H1 (cell line): ENCODE measurements around the gene EXD2. TPM values are rescaled to one million over a fixed set of nuclear protein-coding genes. Genes with fewer than 3 reads are reported as not detected.

Experiments
- CTCF ChIA-PET: fragments of 300-600 bp; sonication (Branson Sonifier 250); formaldehyde crosslinking; loops from one replicate; lab custom pipeline; 2021; ENCODE audit not compliant: partially characterized antibody; lab: Charles Lee
- POLR2A ChIA-PET: fragments of 300-600 bp; sonication (Branson Sonifier 250); formaldehyde crosslinking; loops from one replicate; lab custom pipeline; 2021; ENCODE audit warnings: inconsistent platforms; ENCODE audit not compliant: partially characterized antibody; lab: Charles Lee
- DNase-seq, 2 experiments: peaks; one replicate each; pipeline versions ENCODE4 v3.0.0 to v3.0.0-alpha.2; 2010 to 2022; ENCODE audit warnings: low spot score in 2 of 2, low read depth in 1 of 2, mixed read lengths in 1 of 2
- FAIRE-seq: peaks from 2 replicates; lab custom pipeline; 2011; peaks lifted over from hg19 to GRCh38; lab: Jason Lieb, UNC
- H2AFZ ChIP-seq: 2 replicates; pipeline ENCODE4 v1.8.1; 2012; ENCODE audit warnings: low read length, inconsistent platforms
- H2AK5ac ChIP-seq: 2 replicates; pipeline ENCODE4 v1.6.1; 2013; ENCODE audit warnings: low read depth, low read length
- H2BK120ac ChIP-seq: replicated peaks from 2 replicates; pipeline ENCODE3; 2013; ENCODE audit warnings: low read depth, low read length, inconsistent platforms
- H2BK12ac ChIP-seq: 2 replicates; pipeline ENCODE4 v1.6.1; 2013; ENCODE audit warnings: low read depth, low read length
- H2BK15ac ChIP-seq: 2 replicates; pipeline ENCODE4 v1.6.1; 2013; ENCODE audit warnings: low read length
- H2BK20ac ChIP-seq: 2 replicates; pipeline ENCODE4 v1.6.1; 2013; ENCODE audit warnings: low read length
- H2BK5ac ChIP-seq: 2 replicates; pipeline ENCODE4 v1.6.1; 2013; ENCODE audit warnings: low read depth, low read length
- H3K14ac ChIP-seq: 2 replicates; pipeline ENCODE4 v1.6.1; 2013; ENCODE audit warnings: inconsistent platforms; ENCODE audit not compliant: insufficient read length
- H3K18ac ChIP-seq: 2 replicates; pipeline ENCODE4 v1.6.1; 2013; ENCODE audit warnings: low read length; ENCODE audit errors: extremely low read depth
- H3K23ac ChIP-seq: 2 replicates; pipeline ENCODE4 v1.6.1; 2013; ENCODE audit warnings: inconsistent platforms; ENCODE audit not compliant: insufficient read length
- H3K23me2 ChIP-seq: 2 replicates; pipeline ENCODE4 v1.6.1; 2013; ENCODE audit warnings: low read depth, low read length
- H3K27ac ChIP-seq: 2 replicates; pipeline ENCODE4 v1.6.1; 2011; ENCODE audit warnings: low read depth, low read length, inconsistent platforms
- H3K27me3 ChIP-seq, 4 experiments: replicated peaks in 1 of 4; 1 replicate in 1 of 4; 2 replicates in 3 of 4; pipeline versions ENCODE4 v1.6.1 to v1.8.1; 2011 to 2013; ENCODE audit warnings: low read length in 3 of 4, mild to moderate bottlenecking in 3 of 4, inconsistent platforms in 2 of 4, mixed read lengths in 2 of 4, moderate library complexity in 1 of 4; ENCODE audit not compliant: control insufficient read depth in 3 of 4, insufficient read depth in 3 of 4; ENCODE audit errors: extremely low read depth in 1 of 4
- H3K36me3 ChIP-seq, 4 experiments: 2 replicates each; pipeline versions ENCODE4 v1.6.1 to v1.8.1; 2011 to 2013; ENCODE audit warnings: mild to moderate bottlenecking in 4 of 4, low read length in 3 of 4, moderate library complexity in 2 of 4, control low read depth in 1 of 4, inconsistent platforms in 1 of 4; ENCODE audit not compliant: insufficient read depth in 4 of 4, control insufficient read depth in 2 of 4
- H3K4ac ChIP-seq: replicated peaks from 2 replicates; pipeline ENCODE3; 2013; ENCODE audit warnings: low read length, low read depth, mixed read lengths, inconsistent platforms; ENCODE audit not compliant: insufficient read length
- H3K4me1 ChIP-seq, 4 experiments: replicated peaks in 1 of 4; 1 replicate in 1 of 4; 2 replicates in 3 of 4; pipeline versions ENCODE4 v1.6.1 to v1.8.1; 2011 to 2013; ENCODE audit warnings: low read length in 3 of 4, inconsistent platforms in 2 of 4, mixed read lengths in 1 of 4; ENCODE audit not compliant: insufficient read depth in 4 of 4, control insufficient read depth in 3 of 4
- H3K4me2 ChIP-seq, 2 experiments: 2 replicates each; pipeline versions ENCODE4 v1.6.1 to v1.8.1; 2011 to 2013; ENCODE audit warnings: low read depth in 2 of 2, low read length in 2 of 2, control low read depth in 1 of 2, inconsistent platforms in 1 of 2, mild to moderate bottlenecking in 1 of 2; ENCODE audit not compliant: insufficient read depth in 1 of 2
- H3K4me3 ChIP-seq, 4 experiments: fragments of 200-600, 300-600 bp in 1 of 4; sonication (generic), shearing (Covaris generic), sonication (Bioruptor Twin) in 1 of 4; 2 replicates each; pipeline versions ENCODE4 v1.5.1 to v1.8.1; 2011 to 2016; ENCODE audit warnings: low read length in 4 of 4, low read depth in 3 of 4, control low read depth in 2 of 4, inconsistent platforms in 2 of 4, mild to moderate bottlenecking in 2 of 4, mixed read lengths in 1 of 4, moderate library complexity in 1 of 4; ENCODE audit not compliant: insufficient read depth in 2 of 4; ENCODE audit errors: extremely low read depth in 1 of 4
- H3K56ac ChIP-seq: replicated peaks from 2 replicates; pipeline ENCODE3; 2013; ENCODE audit warnings: low read depth, mild to moderate bottlenecking, mixed read lengths, low read length, inconsistent platforms; ENCODE audit not compliant: insufficient read length
- H3K79me1 ChIP-seq: 2 replicates; pipeline ENCODE4 v1.6.1; 2013; ENCODE audit warnings: low read depth, low read length, control low read depth
- H3K79me2 ChIP-seq, 2 experiments: 2 replicates each; pipeline versions ENCODE4 v1.6.1 to v1.8.1; 2012 to 2013; ENCODE audit warnings: low read length in 2 of 2, mild to moderate bottlenecking in 2 of 2, inconsistent platforms in 1 of 2; ENCODE audit not compliant: insufficient read depth in 2 of 2, control insufficient read depth in 1 of 2
- H3K9ac ChIP-seq, 4 experiments: replicated peaks in 1 of 4; 1 replicate in 1 of 4; 2 replicates in 3 of 4; pipeline versions ENCODE4 v1.6.1 to v1.8.1; 2011 to 2013; ENCODE audit warnings: low read depth in 3 of 4, low read length in 3 of 4, control low read depth in 2 of 4, mild to moderate bottlenecking in 2 of 4, moderate library complexity in 2 of 4, inconsistent platforms in 1 of 4; ENCODE audit errors: extremely low read depth in 1 of 4
- H3K9me3 ChIP-seq, 2 experiments: 2 replicates each; pipeline versions ENCODE4 v1.6.1 to v1.8.1; 2012 to 2013; ENCODE audit warnings: mild to moderate bottlenecking in 2 of 2, moderate library complexity in 2 of 2, control low read depth in 1 of 2, inconsistent platforms in 1 of 2, low read depth in 1 of 2, low read length in 1 of 2, mixed read lengths in 1 of 2; ENCODE audit not compliant: insufficient read depth in 2 of 2
- H4K20me1 ChIP-seq, 2 experiments: replicated peaks in 1 of 2; 2 replicates each; pipeline versions ENCODE3 to v1.8.1; 2011 to 2013; ENCODE audit warnings: inconsistent platforms in 2 of 2, low read length in 2 of 2, mild to moderate bottlenecking in 1 of 2; ENCODE audit not compliant: insufficient read depth in 2 of 2, control insufficient read depth in 1 of 2
- H4K5ac ChIP-seq: 2 replicates; pipeline ENCODE4 v1.6.1; 2013; ENCODE audit warnings: low read length, low read depth, mixed read lengths, inconsistent platforms; ENCODE audit not compliant: insufficient read length
- H4K8ac ChIP-seq: 2 replicates; pipeline ENCODE4 v1.8.0; 2013; ENCODE audit warnings: mild to moderate bottlenecking, moderate library complexity, low read length, inconsistent platforms; ENCODE audit not compliant: insufficient read depth; ENCODE audit errors: extremely low read depth
- H4K91ac ChIP-seq: replicated peaks from 2 replicates; pipeline ENCODE3; 2013; ENCODE audit warnings: low read length, mixed read lengths, inconsistent platforms; ENCODE audit not compliant: insufficient read length
- ASH2L ChIP-seq: fragments of 200-600, 300-600 bp; sonication (generic); IDR thresholded peaks from one replicate; pipeline ENCODE4 v1.7.1; 2017; ENCODE audit warnings: low read length
- ATF3 ChIP-seq: IDR thresholded peaks from 2 replicates; pipeline ENCODE4 v1.6.1; 2011; ENCODE audit warnings: low read depth, mild to moderate bottlenecking, low read length; ENCODE audit not compliant: insufficient read depth
- CEBPB ChIP-seq: IDR thresholded peaks from 2 replicates; pipeline ENCODE4 v1.6.1; 2012; ENCODE audit warnings: low read depth, low read length
- CREB1 ChIP-seq: IDR thresholded peaks from 2 replicates; pipeline ENCODE4 v1.6.1; 2012; ENCODE audit warnings: inconsistent platforms
- EGR1 ChIP-seq: IDR thresholded peaks from 2 replicates; pipeline ENCODE4 v1.6.1; 2011; ENCODE audit warnings: low read depth, low read length, borderline replicate concordance
- EZH2 ChIP-seq: fragments of 200-600 bp; sonication (generic); IDR thresholded peaks from 2 replicates; pipeline ENCODE4 v1.7.1; 2012; ENCODE audit warnings: low read depth, mild to moderate bottlenecking, moderate library complexity, low read length, inconsistent platforms; ENCODE audit not compliant: severe bottlenecking
- MAFK ChIP-seq: IDR thresholded peaks from 2 replicates; pipeline ENCODE4 v1.6.1; 2012; ENCODE audit warnings: low read depth, mild to moderate bottlenecking, improper control_type of control experiment, low read length
- POLR2A ChIP-seq, 2 experiments: IDR thresholded peaks; 1 replicate in 1 of 2; 2 replicates in 1 of 2; pipeline ENCODE4 v1.6.1; 2011; ENCODE audit warnings: low read depth in 2 of 2, low read length in 2 of 2, mild to moderate bottlenecking in 2 of 2; ENCODE audit errors: control extremely low read depth in 1 of 2
- POLR2AphosphoS5 ChIP-seq: IDR thresholded peaks from 2 replicates; pipeline ENCODE4 v1.6.1; 2011; ENCODE audit warnings: low read depth, low read length
- SP1 ChIP-seq: IDR thresholded peaks from 2 replicates; pipeline ENCODE4 v1.6.1; 2011; ENCODE audit warnings: low read depth, low read length
- SP2 ChIP-seq: IDR thresholded peaks from 2 replicates; pipeline ENCODE4 v1.6.1; 2012; ENCODE audit warnings: mild to moderate bottlenecking, low read length, inconsistent platforms
- SRF ChIP-seq: IDR thresholded peaks from 2 replicates; pipeline ENCODE4 v1.6.1; 2011; ENCODE audit warnings: mild to moderate bottlenecking, low read depth, low read length, moderate library complexity
- SUZ12 ChIP-seq: fragments of 200-600 bp; sonication (generic); IDR thresholded peaks from 2 replicates; pipeline ENCODE4 v1.6.1; 2012; ENCODE audit warnings: mild to moderate bottlenecking, inconsistent platforms, low read length, moderate library complexity, mixed read lengths
- WGBS, 2 experiments: shearing (Covaris generic) in 1 of 2; methylation state at CpG; one replicate each; pipeline versions ENCODE4 v1.1.6 to v1.1.7; 2013 to 2015; ENCODE audit warnings: low lambda C conversion rate in 2 of 2, mixed read lengths in 2 of 2, inconsistent platforms in 1 of 2, low coverage in 1 of 2, missing lambda C conversion rate in 1 of 2; ENCODE audit not compliant: insufficient replicate concordance in 2 of 2, insufficient coverage in 1 of 2, insufficient read length in 1 of 2; ENCODE audit errors: extremely low coverage in 1 of 2, missing lambda C conversion rate in 1 of 2; 5-methylcytosine and 5-hydroxymethylcytosine counted together
- polyA plus RNA-seq, 7 experiments: library from polyadenylated mRNA; depleted of rRNA in 3 of 7; stranded (reverse) in 5 of 7; unstranded in 2 of 7; fragments of >200 nt in 5 of 7; fragments of 200-250 nt in 2 of 7; gene quantifications; 1 replicate in 5 of 7; 2 replicates in 1 of 7; 4 replicates in 1 of 7; pipeline versions ENCODE4 v1.2.1 to v1.2.3, GENCODE V29; 2011 to 2013; ENCODE audit warnings: missing spikeins in 2 of 7, mixed read lengths in 2 of 7
- total RNA-seq: library from RNA; stranded (reverse); fragmentation: NEBNext Ultra II Directional; extraction: Animal tissue kit (Norgen Biotek cat#: 25700); gene quantifications from 2 replicates; pipeline ENCODE4 v1.2.1, GENCODE V29; 2021

The EXD2 gene
- total and polyA plus RNA-seq, 2 of the 8 experiments (the other 6 are each of a cell fraction or from before 2014, with no cell fraction given): 11.9 to 25.9 TPM

GRCh38 chr14:69224946-69225345, 33.6 kb downstream of the EXD2 start:
- no peak overlapping the region for H3K18ac ChIP-seq
- H2BK5ac ChIP-seq: no peak overlapping the region
- ChIA-PET CTCF (interaction anchor here (1.4 to 2.3 kb wide), 2 partner anchors 18 to 122 kb away, joined by 4 to 9 read pairs; no protein-coding TSS in a partner anchor), POLR2A (no interaction called here)
- no peak overlapping the region for H3K4ac ChIP-seq
- H3K14ac ChIP-seq: no peak overlapping the region
- H3K56ac ChIP-seq: no peak overlapping the region
- H3K79me1 ChIP-seq: no peaks in the 10 kb centered on the region
- FAIRE-seq: no peak
- peaks cover 0 to 7% (median 0%) of the 10 kb centered on the region in 4 experiments; a peak in 2 of 8 replicates for H3K36me3 ChIP-seq
- peaks cover 1 to 2% of the 10 kb centered on the region in 2 experiments for H4K20me1 ChIP-seq
- H3K27me3 ChIP-seq: no peaks in the 10 kb centered on the region
- H3K9ac ChIP-seq: no peak overlapping the region
- WGBS, 2 experiments: 96% methylated on average over 4 of the region's 4 CpGs; no CpG with 5 or more reads in 1 of the 2 experiments
- H4K91ac ChIP-seq: no peak overlapping the region
- no peak overlapping the region for H2AK5ac ChIP-seq
- no peaks in the 10 kb centered on the region for H3K23me2 ChIP-seq
- H2BK12ac ChIP-seq: no peak overlapping the region
- TF ChIP-seq CREB1 (no peak), SRF (no peak), ASH2L (no peak), SP1 (no peak), CEBPB (no peak), POLR2AphosphoS5 (no peak), EGR1 (no peak), SUZ12 (no peak), MAFK (no peak), POLR2A (IDR thresholded peaks at IDR 0.05; ENCODE audit: control extremely low read depth in 1 of 2, low read depth in 2 of 2, low read length in 2 of 2) (no peak), EZH2 (no peak), ATF3 (no peak), SP2 (no peak)
- no peak overlapping the region for H2BK20ac ChIP-seq
- H3K9me3 ChIP-seq: no peaks in the 10 kb centered on the region
- no peak for DNase-seq
- no peak overlapping the region for H2AFZ ChIP-seq
- H3K4me2 ChIP-seq: no peak overlapping the region
- H3K79me2 ChIP-seq: no peaks in the 10 kb centered on the region
- no peak overlapping the region for H3K23ac ChIP-seq
- H4K5ac ChIP-seq: no peak overlapping the region
- no peak overlapping the region for H2BK15ac ChIP-seq
- no peak overlapping the region for H3K27ac ChIP-seq
- H3K4me1 ChIP-seq: no peaks in the 10 kb centered on the region
- no peak overlapping the region for H4K8ac ChIP-seq
- H2BK120ac ChIP-seq: no peak overlapping the region
- H3K4me3 ChIP-seq: no peak overlapping the region
